Activated T-helper 2 cell treated with anti-CD3 and anti-CD28 coated beads, Interferon-gamma antibody, Interleukin-2, Interleukin-4, amounts not matched to agents 10 μg/mL and 5 μg/mL and 100 μg/mL, durations not matched to agents 14 hours and 24 hours and 36 hours (primary cell): Measurements from ENCODE around the gene LRP6. TPM values are rescaled to one million over a fixed set of nuclear protein-coding genes. Genes with fewer than 3 reads are reported as not detected.

Source experiments
- DNase-seq: peaks from one replicate; pipeline ENCODE4 v3.0.0; 2021; ENCODE audit warnings: low spot score
- H3K27ac Mint-ChIP-seq: one replicate; pipeline ENCODE4 v1.8.0; 2021; ENCODE audit warnings: mixed read lengths
- H3K27me3 Mint-ChIP-seq: one replicate; pipeline ENCODE4 v1.8.0; 2021; ENCODE audit warnings: low read depth, mixed read lengths
- H3K36me3 Mint-ChIP-seq: one replicate; pipeline ENCODE4 v1.8.0; 2021; ENCODE audit warnings: low read depth, mixed read lengths
- H3K4me1 Mint-ChIP-seq: one replicate; pipeline ENCODE4 v1.8.0; 2021; ENCODE audit warnings: low read depth, mixed read lengths
- H3K4me3 Mint-ChIP-seq: one replicate; pipeline ENCODE4 v1.8.0; 2021; ENCODE audit warnings: low read depth, mild to moderate bottlenecking, moderate library complexity, mixed read lengths
- H3K9me3 Mint-ChIP-seq: one replicate; pipeline ENCODE4 v1.8.0; 2021; ENCODE audit warnings: mixed read lengths
- intact Hi-C: fragments of 100-400 bp; cut with micrococcal nuclease; formaldehyde crosslinking; loops from one replicate; pipeline ENCODE4 v1.15.1; 2023
- total RNA-seq: library from RNA; stranded (reverse); gene quantifications from 2 replicates; pipeline ENCODE4 v1.2.3, GENCODE V29; 2022

Gene LRP6
- total RNA-seq, 1 donor from 2014 or later: 1.5 TPM

DNA sequence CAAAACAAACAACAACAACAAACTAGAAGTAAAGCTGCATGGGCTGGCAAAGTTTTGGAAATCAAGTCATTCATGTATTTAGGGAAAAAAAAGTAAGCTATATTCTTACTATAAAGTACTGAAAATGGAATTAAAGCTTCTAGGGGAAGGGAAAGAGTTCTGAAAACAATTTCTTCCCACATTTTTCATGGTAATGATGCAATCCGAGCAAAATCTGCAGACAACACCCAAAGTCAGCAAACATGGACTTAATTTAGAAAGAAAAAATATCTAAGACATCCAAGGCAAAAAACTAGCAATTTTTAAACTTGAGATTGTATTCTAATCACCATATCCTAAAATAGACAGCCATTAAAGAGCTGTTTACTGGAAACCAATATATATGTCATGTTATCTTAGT is 86.3 kb downstream of the LRP6 start:
- Mint-ChIP-seq H3K4me1 (no peaks in the 10 kb centered on the region), H3K9me3 (no peaks in the 10 kb centered on the region), H3K36me3 (no peaks in the 10 kb centered on the region), H3K4me3 (no peak overlapping the region), H3K27ac (no peak overlapping the region), H3K27me3 (peaks cover 64% of the 10 kb centered on the region)
- intact Hi-C loops: no loop called here
- no peak for DNase-seq

DNA sequence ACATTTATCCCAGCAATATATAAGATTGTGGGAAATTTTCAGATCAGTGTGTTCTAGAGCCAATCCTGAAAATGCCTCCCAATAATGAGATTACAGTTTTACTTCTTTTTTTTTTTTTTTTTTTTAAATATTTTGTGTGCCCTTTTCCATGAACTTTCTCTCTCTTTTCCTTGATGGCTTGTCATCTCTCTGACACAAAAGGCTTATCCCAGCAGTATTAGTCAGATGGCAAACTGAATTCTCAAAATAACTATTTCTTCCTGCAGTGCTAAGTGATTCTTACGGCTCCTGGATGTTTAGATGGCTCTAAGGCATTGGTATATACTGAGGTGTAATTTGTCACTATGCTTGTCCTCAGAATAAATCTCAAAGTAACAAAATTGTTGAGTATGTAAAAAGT is 86.7 kb downstream of the LRP6 start:
- H3K9me3 Mint-ChIP-seq: no peaks in the 10 kb centered on the region
- intact Hi-C loops: no loop called here
- H3K27ac Mint-ChIP-seq: no peak overlapping the region
- no peaks in the 10 kb centered on the region for H3K36me3 Mint-ChIP-seq
- H3K27me3 Mint-ChIP-seq: peaks cover 60% of the 10 kb centered on the region
- no peak overlapping the region for H3K4me3 Mint-ChIP-seq
- no peak for DNase-seq
- H3K4me1 Mint-ChIP-seq: no peaks in the 10 kb centered on the region

- no peak for DNase-seq
- H3K4me3 Mint-ChIP-seq: no peak overlapping the region
- no peaks in the 10 kb centered on the region for H3K36me3 Mint-ChIP-seq
- intact Hi-C loops: no loop called here
- no peak overlapping the region for H3K27ac Mint-ChIP-seq
- H3K27me3 Mint-ChIP-seq: peaks cover 61% of the 10 kb centered on the region
- H3K4me1 Mint-ChIP-seq: no peaks in the 10 kb centered on the region
- no peaks in the 10 kb centered on the region for H3K9me3 Mint-ChIP-seq
Observed at GRCh38 chr12:12178559-12178958, 88.3 kb downstream of the LRP6 start.

- Mint-ChIP-seq H3K4me3 (no peak overlapping the region), H3K27ac (no peak overlapping the region), H3K36me3 (no peaks in the 10 kb centered on the region), H3K4me1 (peaks cover 13% of the 10 kb centered on the region), H3K9me3 (no peaks in the 10 kb centered on the region), H3K27me3 (peaks cover 61% of the 10 kb centered on the region)
- intact Hi-C loops: no loop called here
- no peak for DNase-seq
Observed at GRCh38 chr12:12176402-12176801, 90.4 kb downstream of the LRP6 start.

GRCh38 chr12:12171991-12172511 is 94.8 kb downstream of the LRP6 start:
- H3K4me1 Mint-ChIP-seq: peaks cover 13% of the 10 kb centered on the region
- H3K27me3 Mint-ChIP-seq: peaks cover 58% of the 10 kb centered on the region
- no peak overlapping the region for H3K4me3 Mint-ChIP-seq
- H3K27ac Mint-ChIP-seq: no peak overlapping the region
- peak; percentile 16 for DNase-seq
- no peaks in the 10 kb centered on the region for H3K36me3 Mint-ChIP-seq
- intact Hi-C loops: loop anchor here (1.0 kb wide), 1 partner anchor 29 kb away; no protein-coding TSS in a partner anchor
- H3K9me3 Mint-ChIP-seq: no peaks in the 10 kb centered on the region

GRCh38 chr12:12167847-12168246 is 99.0 kb downstream of the LRP6 start:
- Mint-ChIP-seq H3K36me3 (no peaks in the 10 kb centered on the region), H3K27me3 (peaks cover 59% of the 10 kb centered on the region), H3K4me1 (peaks cover 13% of the 10 kb centered on the region), H3K27ac (no peak overlapping the region), H3K9me3 (no peaks in the 10 kb centered on the region), H3K4me3 (no peak overlapping the region)
- intact Hi-C loops: no loop called here
- no peak for DNase-seq

DNA sequence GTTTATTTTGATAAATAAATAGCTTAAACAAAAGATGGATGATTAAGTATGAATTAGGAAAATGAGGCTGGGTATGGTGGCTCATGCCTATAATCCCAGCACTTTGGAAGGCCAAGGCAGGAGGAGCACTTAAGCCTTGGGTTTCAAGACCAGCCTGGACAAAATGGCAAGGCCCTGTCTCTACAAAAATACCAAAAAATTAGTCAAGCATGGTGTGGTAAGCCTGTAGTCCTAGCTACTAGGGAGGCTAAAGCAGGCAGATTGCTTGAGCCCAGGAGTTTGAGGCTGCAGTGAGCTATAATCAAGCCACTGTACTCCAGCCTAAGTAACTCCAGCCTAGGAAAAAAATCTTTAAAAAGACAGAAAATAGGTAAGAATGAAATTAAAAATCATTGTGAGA is 100.1 kb downstream of the LRP6 start:
- Mint-ChIP-seq H3K27ac (no peak overlapping the region), H3K36me3 (no peaks in the 10 kb centered on the region), H3K4me3 (no peak overlapping the region), H3K27me3 (peaks cover 57% of the 10 kb centered on the region), H3K4me1 (peaks cover 4% of the 10 kb centered on the region), H3K9me3 (no peaks in the 10 kb centered on the region)
- intact Hi-C loops: no loop called here
- no peak for DNase-seq

DNA sequence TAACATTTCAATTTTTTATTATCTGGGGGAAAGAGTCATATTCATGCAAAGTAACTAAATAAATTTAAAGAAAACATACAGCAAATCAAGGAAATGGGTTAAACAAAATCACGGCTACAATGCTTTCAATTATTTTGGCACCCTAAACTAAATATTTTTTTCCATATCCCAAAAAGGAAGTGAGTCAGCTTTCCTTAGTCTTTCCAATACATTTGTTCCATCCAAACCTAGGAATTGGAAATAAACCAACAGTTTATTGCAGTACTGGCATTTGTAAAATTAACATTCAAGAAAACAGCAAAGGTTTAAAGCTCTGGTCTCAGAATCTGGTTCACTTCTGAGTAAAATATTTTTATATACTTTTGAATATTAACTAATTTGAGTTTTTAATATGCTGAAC is 106.9 kb downstream of the LRP6 start:
- no peak overlapping the region for H3K4me3 Mint-ChIP-seq
- H3K9me3 Mint-ChIP-seq: no peaks in the 10 kb centered on the region
- H3K27ac Mint-ChIP-seq: no peak overlapping the region
- intact Hi-C loops: no loop called here
- no peak for DNase-seq
- H3K36me3 Mint-ChIP-seq: no peaks in the 10 kb centered on the region
- no peaks in the 10 kb centered on the region for H3K4me1 Mint-ChIP-seq
- H3K27me3 Mint-ChIP-seq: peaks cover 40% of the 10 kb centered on the region

DNA sequence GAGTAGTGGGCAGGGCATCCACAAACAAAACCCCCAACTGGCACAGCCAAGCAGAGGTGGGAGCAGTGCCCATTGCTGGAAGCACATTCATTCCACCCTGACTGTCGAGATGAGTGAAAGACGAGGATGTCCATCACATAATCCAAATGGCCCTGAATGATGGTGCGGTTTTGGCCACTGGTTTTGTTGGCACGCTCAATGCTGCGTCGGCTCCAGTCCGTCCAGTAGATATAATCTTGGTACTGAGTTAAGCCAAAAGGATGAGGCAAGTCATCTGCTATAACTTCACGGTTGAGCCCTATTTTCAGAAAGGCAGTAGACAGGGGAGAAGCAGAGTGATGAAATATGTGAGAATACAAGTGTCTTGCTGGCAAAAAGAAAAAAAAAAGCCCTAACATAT is 108.0 kb downstream of the LRP6 start:
- H3K27ac Mint-ChIP-seq: no peak overlapping the region
- no peaks in the 10 kb centered on the region for H3K9me3 Mint-ChIP-seq
- no peak overlapping the region for H3K4me3 Mint-ChIP-seq
- H3K36me3 Mint-ChIP-seq: no peaks in the 10 kb centered on the region
- DNase-seq: no peak
- H3K4me1 Mint-ChIP-seq: no peaks in the 10 kb centered on the region
- intact Hi-C loops: no loop called here
- H3K27me3 Mint-ChIP-seq: peaks cover 40% of the 10 kb centered on the region

DNA sequence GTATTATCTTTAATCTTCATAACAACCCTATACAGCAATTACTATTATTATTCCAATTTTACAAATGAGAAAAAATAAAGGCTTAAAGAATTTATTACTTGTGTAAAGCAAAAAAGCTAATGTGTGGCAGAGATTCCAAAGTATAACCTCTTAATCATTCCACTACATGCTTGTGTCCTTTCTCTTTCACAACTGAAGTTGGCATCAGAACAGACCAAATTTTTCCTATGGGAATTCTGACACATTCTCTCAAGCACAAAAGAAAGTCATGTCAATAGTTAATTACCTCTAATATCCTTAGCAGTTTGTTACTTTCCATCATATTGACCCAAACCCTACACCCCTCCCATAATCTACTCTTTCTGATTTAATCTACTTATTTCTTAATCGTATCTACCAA is 109.4 kb downstream of the LRP6 start:
- Mint-ChIP-seq H3K27ac (no peak overlapping the region), H3K36me3 (no peaks in the 10 kb centered on the region), H3K4me3 (no peak overlapping the region), H3K9me3 (no peaks in the 10 kb centered on the region), H3K27me3 (peaks cover 34% of the 10 kb centered on the region), H3K4me1 (no peaks in the 10 kb centered on the region)
- no peak for DNase-seq
- intact Hi-C loops: no loop called here

DNA sequence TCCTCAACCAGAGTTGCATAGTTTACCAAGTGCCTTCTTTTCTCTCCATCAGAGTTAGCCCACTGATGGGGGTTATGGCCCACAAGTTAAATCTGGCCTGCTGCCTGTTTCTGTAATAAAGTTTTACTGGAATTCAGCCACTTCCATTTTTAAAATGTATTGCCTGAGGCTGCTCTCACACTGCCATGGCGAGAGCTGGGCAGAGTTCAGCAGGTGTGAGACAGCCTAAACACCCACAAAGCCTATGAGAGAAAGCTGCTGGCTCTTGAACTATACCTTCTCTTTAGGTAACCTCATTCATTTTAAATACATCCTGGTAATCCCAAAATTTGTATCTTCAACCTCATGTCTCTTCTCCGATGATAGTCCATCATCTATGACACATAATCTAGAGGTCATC is 110.0 kb downstream of the LRP6 start:
- Mint-ChIP-seq H3K27ac (no peak overlapping the region), H3K36me3 (no peaks in the 10 kb centered on the region), H3K4me1 (no peaks in the 10 kb centered on the region), H3K27me3 (peaks cover 30% of the 10 kb centered on the region), H3K4me3 (no peak overlapping the region), H3K9me3 (no peaks in the 10 kb centered on the region)
- DNase-seq: no peak
- intact Hi-C loops: no loop called here

DNA sequence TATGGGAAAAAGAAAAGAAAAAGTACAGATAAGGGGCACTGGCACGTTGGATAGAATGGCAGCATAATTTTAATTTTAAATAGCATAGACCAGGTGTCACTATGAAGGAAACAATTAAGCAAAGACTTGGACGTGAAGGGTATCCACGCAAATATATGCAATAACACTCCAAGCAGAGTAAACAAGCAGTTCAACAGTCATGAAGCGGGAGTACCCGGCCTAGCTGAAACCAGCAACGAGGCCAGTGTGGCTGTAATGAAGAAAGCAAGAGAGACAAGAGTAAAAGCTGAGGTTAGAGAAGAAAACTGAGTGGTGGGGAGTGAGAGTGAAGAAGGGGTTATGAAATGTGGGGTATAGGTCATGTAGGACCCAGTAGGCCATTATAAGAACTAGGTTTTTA is 110.7 kb downstream of the LRP6 start:
- Mint-ChIP-seq H3K27ac (no peak overlapping the region), H3K4me3 (no peak overlapping the region), H3K4me1 (no peaks in the 10 kb centered on the region), H3K27me3 (peaks cover 30% of the 10 kb centered on the region), H3K9me3 (no peaks in the 10 kb centered on the region), H3K36me3 (no peaks in the 10 kb centered on the region)
- no peak for DNase-seq
- intact Hi-C loops: no loop called here

GRCh38 chr12:12153596-12153995 is 113.2 kb downstream of the LRP6 start:
- intact Hi-C loops: no loop called here
- no peak overlapping the region for H3K4me3 Mint-ChIP-seq
- H3K27me3 Mint-ChIP-seq: peaks cover 20% of the 10 kb centered on the region
- DNase-seq: no peak
- no peaks in the 10 kb centered on the region for H3K9me3 Mint-ChIP-seq
- H3K36me3 Mint-ChIP-seq: no peaks in the 10 kb centered on the region
- H3K4me1 Mint-ChIP-seq: no peaks in the 10 kb centered on the region
- no peak overlapping the region for H3K27ac Mint-ChIP-seq

DNA sequence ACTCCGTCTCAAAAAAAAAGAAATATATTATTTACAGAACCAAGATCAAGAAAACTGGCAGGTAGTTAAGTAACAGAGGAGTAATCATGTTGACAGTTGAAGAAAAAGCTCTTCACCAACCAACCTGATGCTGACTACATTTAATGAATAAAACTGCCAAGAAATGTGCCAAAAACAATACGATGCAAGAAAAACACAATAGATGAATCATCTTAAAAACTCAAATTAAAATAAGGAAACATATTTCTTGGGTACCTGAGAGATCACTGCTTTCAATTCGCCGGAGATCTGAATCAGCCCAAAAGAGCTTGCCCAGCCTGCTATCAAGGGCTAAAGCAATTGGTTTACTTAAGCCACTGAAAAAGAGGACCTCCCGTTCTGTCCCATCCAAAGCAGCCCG is 119.7 kb downstream of the LRP6 start:
- no peaks in the 10 kb centered on the region for H3K4me1 Mint-ChIP-seq
- no peak overlapping the region for H3K4me3 Mint-ChIP-seq
- peaks cover 12% of the 10 kb centered on the region for H3K27me3 Mint-ChIP-seq
- H3K27ac Mint-ChIP-seq: no peak overlapping the region
- no peak for DNase-seq
- H3K36me3 Mint-ChIP-seq: no peaks in the 10 kb centered on the region
- intact Hi-C loops: no loop called here
- H3K9me3 Mint-ChIP-seq: no peaks in the 10 kb centered on the region
